NCI-H187 (cell line): ENCODE data around the gene SNCB.

Source experiments
- DNase-seq, 2 experiments: peaks; one replicate each; lab custom pipeline; 2025; lab: John Stamatoyannopoulos, UW

The SNCB gene

DNA sequence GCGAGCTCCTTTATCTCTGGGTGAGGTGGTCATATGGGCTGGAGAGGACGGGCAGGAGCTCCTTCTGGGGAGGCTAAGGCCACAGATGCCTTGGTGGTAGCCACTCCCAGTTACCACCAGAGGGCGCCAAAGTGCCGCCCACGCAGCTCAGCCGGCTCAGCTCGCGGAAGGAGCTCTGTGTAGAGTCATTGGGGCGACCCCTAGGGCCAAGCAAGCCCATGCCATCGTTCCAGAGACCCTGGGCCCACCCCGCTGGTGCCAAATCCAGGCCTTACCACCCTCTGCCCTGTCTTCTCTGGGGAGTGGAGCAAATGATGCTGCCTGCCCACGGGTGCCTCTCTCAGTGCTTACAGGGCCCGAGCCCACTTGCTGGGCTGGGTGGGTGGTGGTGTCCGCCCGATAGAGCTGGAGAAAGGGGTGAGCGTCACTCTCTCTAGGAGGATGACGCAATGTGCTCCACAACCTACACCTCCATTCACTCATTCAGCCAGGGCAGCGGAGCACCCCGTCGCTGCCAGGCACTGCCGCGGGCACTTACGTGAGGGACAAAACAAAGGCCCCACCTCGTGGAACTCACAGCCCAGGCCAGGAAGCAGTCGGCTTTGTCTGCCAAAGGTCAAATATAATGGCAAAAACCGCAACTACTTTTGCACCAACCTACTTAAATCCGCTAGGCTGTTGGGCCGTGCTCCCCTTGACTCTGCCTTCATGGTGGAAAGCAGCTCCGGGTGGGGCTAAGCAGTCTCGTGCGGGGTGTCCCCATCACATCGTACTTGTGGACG, 30.7 kb upstream of the SNCB start:
- DNase-seq: peak; percentile 34 to 69

GRCh38 chr5:176660530-176660859, 30.2 kb upstream of the SNCB start:
- DNase-seq: no peak

DNA sequence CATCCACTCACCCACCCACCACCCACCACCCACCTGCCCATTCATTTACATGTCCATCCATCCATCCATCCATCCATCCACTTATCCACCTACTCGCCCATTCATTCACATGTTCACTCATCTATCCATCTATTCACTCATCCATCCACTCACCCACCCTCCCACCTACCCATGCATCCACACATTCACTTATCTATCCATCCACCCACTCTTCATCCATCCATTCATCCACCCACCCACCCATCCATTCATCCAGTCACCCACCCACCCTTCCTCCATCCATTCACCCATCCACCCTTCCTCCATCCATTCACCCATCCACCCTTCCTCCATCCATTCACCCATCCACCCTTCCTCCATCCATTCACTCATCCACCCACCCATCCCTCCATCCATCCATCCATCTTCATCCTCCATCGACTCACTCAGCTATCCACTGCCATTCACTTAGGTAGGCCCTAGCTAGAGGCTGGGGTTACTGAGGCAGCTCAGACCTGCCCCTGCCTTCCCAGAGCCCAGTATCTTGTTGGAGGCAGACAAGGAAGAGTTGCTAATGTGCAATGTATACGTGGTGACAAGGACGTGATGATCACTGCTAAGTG, 29.6 kb upstream of the SNCB start:
- DNase-seq: no peak

DNA sequence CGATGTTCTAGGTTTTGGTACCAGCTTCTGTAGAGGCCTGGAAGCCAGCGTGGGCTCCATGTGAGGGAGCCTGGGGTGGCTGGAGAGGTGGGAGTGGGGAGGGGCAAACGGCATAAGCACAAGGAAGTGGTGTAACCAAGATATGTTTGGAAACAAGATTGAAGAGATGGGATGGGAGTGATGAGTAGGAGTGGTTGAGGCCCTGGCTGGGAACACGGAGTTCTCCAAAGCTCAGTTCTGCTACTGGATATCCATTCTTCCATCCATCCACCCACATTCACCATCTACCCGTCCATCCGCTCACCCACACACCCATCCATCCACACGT, 29.1 kb upstream of the SNCB start:
- no peak for DNase-seq

DNA sequence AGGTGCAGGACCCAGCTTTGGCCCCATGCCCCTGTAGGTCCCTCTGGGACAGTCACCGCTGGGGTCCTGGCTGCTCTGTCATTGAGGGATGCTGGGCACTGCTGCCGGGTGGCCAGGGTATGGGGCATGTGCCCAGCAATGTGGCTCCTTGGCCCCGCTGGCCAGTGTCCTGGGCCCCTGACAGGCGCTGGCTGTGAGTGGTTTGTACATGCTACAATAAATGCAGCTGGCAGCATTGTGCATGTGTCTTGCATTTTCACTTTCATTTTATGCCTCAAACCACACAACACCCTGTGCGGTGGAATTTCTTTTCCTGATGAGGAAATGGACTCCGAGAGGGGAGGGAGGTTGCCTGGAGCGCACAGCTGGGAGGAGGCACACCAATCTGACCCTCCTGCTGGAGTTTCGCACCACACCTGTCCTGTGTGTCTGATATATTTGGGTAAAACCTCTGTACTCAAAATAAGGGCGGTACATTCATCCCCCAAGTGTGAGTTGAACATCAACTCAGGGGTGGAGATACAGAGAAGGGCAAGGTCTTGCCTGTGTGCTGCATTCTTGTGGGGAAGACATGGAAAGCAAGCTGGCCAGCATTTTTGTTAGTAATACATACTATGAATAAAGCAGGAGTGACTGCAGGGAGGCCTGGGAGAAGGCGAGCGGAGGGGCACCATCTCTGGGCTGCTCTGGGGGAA, 28.6 kb upstream of the SNCB start:
- no peak for DNase-seq

DNA sequence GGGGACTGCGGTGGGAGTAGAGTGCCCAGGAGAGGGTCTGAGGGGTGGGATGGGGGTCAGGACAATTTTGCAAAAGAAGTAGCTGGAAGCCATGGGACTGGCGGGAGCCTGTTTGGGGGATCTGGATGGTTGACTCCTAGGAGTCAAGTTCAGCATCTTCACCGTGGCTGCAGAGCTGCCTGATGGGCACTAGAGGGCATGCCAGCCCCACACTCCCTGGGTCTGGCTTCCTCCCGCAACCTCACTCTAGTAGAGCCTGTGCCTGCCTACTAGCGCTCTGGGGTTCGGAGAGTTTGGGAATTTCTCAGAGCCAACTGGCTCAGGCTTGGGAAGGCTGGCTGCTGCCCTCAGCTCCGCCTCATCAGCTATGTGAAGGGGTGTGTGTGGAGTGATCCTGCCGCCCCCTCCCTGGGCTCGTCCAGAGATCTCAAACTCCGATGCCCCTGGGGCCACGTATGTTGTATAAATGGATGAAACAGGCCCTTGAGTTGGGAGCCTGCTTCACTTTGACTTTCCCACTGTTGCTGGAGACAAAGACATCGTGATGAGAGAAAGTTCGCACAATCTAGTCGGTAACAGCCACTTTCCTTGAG, 27.8 kb upstream of the SNCB start:
- peak in 1 of 2 experiments; percentile 23 for DNase-seq

- no peak for DNase-seq
Measured at GRCh38 chr5:176656467-176656990, 26.2 kb upstream of the SNCB start.

DNA sequence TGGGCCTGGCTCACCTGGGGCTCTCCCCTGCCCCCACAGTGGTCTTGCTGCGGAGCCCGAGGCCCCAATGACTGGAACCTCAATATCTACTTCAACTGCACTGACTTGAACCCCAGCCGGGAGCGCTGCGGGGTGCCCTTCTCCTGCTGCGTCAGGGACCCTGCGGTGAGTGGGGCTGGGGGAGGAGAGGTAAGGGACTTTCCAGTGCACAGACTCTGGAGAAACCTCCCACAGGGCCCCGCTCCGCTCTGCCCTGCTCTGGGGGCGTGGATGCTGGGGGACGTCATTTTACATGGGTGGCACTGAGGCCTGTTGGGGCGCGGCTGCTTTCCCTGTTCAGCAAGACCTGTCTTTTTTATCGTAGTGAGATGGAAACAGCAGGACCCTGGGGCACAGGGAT, 24.5 kb upstream of the SNCB start:
- no peak for DNase-seq

DNA sequence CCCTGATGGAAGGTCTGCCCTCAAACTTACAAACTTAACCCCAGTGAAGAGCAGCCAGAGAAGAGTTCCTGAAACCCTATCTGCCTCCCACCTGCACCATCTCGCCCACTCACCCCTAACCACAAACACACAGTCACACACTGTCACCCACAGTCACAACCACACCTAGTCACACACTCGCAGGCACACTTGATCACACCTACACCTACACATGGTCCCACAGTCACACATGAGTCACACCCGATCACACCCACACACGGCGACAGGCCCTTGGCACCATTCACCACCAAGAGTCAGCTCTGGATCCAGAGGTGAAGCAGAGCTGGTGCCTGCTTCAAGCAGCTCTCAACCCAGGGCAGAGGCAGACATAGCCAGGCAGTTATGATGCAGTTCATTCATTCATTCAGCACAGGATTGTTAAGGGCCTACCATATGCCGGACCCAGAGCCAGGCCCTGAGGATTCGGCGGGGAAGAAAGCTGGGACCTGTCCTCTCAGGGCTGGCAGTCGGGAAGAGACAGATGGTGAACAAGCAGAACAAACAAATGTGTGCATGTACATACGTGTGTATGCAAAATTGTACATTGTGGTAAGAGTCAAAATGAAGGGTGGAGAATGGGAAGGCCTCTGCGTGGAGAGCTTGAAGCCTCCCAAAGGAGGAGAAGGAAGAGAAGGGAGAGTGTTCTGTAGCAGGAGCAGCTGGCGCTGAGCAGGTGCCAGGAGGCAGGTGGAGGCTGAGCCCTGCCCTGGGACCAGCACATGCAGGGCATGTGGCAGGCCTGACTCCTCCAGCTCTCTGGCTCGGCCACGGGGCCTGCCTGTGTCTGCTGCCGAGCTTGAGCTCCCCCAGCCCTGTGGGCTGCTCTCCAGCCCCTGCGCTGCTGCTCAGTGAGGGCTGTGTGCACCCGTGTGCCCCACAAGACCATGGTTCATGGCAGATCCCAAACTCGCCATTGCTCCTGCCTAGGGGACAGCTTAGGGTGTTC, 23.4 kb upstream of the SNCB start:
- no peak for DNase-seq

GRCh38 chr5:176652136-176652535, 21.8 kb upstream of the SNCB start:
- no peak for DNase-seq

DNA sequence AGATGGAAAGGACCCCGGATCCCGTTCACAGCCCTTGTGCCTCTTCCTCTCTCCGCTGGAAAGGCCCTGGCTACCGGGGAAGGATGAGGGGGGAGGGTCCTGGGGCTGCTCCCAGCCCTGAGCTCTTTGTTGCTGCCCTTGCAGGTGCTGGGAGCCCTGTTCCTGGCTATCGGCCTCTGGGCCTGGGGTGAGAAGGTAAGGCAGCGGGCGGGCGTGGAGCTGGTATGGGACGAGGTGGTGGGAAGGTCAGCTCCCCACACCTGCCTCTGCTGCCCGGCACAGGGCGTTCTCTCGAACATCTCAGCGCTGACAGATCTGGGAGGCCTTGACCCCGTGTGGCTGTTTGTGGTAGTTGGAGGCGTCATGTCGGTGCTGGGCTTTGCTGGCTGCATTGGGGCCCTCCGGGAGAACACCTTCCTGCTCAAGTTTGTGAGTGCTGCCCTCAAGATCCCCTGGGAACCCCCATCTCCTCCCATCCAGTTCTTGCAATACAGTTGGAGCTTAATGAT, 21.2 kb upstream of the SNCB start:
- no peak for DNase-seq

DNA sequence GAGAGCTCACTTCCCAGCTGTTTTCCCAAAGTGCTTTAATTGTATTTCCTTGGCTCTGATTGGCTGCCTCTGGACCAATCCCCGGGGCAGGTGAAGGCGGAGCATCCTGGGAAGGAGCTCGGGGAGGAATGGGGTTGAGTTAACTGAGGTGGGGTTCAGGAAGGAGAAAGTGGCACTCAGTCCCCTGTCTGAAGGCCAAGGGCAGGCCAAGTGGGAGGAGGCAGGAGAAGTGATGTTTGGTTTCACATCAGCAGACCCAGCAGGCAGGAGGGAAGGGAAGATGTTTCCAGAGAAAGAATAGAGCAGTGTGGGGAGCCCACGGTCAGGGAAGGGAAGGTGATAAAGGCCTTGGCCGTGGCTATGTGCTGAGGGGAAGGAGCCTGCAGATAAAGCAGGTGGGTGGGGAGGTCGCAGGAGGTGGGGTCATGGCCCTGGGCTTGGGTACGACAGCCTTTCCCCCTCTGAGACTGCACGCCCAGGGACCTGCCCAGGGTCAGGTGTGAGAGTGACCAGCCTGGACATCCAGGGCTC, 20.1 kb upstream of the SNCB start:
- DNase-seq: no peak

- no peak for DNase-seq
Measured at GRCh38 chr5:176648474-176649194, 18.3 kb upstream of the SNCB start.

DNA sequence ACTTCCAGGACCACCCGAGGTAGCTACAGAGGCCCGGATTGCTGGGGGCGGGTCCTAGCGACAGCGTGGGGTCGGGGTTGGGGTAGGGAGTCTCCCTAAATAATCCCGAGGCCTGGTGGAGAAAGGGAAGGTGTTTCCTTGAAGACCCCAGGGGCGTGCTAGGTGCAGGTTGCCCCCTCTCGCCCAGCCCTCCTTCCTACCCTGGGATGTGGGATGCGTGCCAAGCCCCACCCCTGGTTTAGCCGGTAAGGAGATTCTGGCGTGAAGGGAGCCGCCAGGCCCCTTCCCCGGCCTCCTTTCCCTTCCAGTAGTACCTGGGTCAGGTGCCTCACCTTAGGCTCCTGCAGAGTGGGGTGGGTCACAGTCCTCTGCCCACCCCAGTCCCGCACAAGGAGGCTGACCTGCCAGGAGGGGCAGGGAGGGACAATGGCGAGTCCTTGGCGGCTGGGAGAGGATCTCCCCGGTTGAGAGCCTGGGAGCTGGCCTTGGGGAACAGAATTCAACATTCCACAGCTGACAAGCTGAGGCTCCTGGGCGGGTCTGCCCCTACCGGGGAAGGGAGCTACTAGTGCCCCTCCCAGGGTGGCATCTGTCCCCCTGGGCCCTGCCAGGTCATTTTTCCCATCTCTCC, 17.6 kb upstream of the SNCB start:
- no peak for DNase-seq

GRCh38 chr5:176647030-176647842, 16.9 kb upstream of the SNCB start, which contains the start of gene TSPAN17:
Gene TSPAN17 (plus strand): TSS chr5:176647484. CDS start chr5:176647616, 132 bp downstream.
- DNase-seq: peak; percentile 97 to 99

GRCh38 chr5:176646707-176647029, 16.3 kb upstream of the SNCB start:
- DNase-seq: no peak

DNA sequence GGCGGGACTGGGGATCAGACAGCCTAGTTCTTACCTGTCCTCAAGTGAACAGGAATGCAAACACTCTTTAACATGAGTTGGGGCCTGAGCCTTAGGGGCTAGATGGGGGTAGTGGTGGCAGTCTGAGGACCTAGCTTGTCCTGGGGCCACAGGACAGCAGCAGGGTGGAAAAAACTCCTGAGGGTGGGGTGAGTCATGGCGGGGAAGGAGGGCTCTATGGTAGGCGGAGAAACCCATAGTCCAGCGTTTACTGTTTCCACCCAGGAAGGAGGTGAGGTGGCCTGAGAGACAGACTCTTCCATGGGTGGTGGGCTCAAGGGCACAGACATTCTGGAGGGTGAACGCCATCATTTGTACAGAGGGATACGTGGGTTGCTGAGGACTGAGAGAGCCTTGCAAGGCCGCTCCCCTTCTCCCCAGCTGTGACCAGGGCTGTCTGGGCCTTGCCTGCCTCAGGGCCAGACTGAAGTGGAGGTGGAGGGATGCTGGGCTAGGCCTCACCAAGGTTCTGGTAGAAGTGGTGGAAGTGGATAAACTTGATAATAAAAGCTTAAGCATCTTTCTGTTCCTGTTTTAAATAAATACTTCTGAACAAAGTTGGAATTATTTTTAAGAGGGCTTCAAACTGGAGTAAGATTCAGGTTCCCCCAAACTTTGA, 15.8 kb upstream of the SNCB start:
- no peak for DNase-seq

- DNase-seq: no peak
Measured at GRCh38 chr5:176644878-176645670, 14.7 kb upstream of the SNCB start.
